Epithelial cell of alveolus of lung (primary cell): Measurements from ENCODE around the gene MRPL53. TPM values are rescaled to one million over a fixed set of nuclear protein-coding genes. Genes with fewer than 3 reads are reported as not detected.

Source experiments
- total RNA-seq: library from RNA; depleted of rRNA; stranded (reverse); fragments of >200 nt; gene quantifications from 2 replicates; pipeline ENCODE4 v1.2.1, GENCODE V29; 2015

Gene MRPL53
- total RNA-seq, result 44.1 and 49.9 TPM in 2 replicates

DNA sequence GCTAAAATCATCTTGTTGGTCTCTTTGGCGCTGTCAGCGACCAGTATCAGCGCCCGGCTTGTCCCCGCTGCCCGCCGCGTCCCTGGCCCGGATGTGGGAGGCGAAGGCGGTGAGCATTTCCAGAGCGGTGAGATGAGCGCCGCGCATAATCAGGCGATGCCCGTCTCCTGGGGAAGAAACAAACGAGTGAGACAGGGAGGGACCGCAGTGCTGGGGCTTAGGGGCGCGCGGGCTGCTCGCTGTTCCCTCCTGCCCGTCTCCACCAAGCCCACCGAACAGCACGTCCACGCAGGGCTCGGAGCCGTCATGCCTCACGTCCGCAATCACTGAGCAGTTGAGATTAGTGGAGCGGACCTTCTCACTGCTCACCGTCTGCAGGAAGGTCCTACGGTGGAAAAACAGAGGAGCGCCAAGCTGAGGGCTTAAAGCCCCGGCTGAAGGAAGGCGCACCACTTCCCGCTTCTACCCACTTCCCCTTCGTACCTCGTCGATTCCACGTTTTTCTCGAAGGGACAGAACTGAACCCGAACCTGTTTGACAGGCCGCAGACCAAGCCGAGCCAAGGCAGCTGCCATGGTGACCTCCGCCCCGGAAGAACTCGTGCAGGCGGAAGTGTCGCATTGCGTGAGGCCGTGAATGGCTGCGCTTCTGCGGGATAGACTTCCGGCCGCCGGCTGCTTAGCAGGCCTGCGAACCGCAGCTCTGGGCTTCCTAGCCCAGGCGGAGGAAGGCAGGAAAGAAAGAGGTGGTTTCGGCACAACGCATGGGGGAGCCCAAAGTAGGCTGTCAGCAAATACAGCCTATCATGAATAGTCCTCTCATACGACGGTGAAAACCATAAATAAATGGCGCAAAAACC is at the start of gene MRPL53:
Gene MRPL53 (minus strand): TSS at position 595 of the 859 bp plus-strand sequence. CDS start 20 bp downstream, at position 575.

DNA sequence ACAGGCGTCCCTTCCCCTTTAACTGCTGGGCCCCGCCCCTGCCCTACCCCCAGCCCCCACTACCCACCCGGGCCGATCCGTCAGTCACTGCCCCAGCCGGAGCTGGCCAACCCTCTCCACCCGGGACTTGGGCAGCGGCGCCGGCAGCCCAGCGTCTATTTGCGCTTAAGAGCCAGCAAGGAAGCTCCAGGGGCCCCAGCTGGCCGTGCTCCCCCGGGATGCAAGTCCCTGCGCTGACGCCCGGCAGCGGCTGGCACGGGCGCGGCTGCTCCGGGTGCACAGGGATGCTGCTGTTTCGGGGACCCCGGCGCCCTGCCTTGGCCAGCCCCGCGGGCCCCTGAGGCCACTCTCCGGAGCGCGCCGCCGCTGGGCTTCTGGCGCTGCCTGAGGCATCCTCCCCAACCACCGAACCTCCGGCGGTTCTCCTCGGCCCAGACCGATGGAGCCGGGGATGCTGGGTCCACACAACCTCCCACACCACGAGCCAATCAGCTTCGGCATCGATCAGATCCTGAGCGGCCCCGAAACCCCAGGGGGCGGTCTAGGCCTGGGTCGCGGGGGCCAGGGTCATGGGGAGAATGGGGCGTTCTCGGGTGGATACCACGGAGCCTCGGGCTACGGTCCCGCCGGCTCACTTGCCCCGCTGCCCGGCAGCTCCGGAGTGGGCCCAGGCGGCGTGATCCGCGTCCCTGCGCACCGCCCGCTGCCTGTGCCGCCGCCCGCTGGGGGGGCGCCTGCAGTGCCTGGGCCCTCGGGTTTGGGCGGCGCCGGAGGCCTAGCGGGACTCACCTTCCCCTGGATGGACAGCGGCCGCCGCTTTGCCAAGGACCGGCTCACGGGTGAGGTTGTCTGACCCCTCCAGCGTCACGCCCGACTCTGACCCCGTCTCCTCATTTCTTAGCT is 42.1 kb upstream of the MRPL53 start, which contains the start of gene TLX2:
Gene TLX2 (plus strand): TSS at position 83 of the 903 bp plus-strand sequence. CDS start 357 bp downstream, at position 440.

DNA sequence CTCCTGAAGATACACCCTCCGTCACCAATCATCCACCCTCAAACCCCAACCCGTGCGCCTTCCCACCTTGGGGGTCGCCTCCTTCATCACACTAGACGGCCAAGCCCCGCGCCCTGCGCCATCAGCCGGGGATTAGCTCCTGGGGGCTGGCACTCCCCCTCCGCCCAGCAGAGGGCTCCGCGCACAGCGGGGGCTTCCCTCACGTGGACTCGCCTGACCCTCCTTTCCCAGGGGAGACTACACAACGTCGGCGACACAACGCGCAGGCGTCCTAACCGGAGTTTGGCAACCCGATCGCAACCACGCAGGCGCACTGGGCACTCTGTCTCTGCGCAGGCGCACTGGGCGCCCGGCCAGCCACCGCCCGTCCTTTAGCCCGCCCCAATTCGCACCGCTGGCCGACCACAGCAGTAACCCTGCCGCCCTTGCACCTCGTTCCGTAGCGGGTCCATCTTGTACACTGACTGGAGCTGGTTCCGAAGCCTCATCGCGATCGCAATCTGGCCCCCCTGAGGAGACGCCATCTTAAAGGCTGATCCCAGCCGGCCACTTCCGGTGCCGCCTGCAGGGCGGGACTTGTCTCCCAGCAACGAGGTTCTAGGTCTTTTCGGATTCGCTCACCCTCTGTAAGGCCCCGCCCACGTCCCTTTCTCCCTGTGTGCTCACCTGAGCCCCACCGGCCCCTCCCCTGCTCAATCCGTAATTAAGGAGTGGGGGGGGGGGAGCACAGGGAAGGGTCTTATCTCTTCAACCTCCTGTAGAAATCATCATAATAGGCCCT is 34.9 kb upstream of the MRPL53 start, which contains the start of gene PCGF1:
Gene PCGF1 (minus strand): TSS at position 551 of the 781 bp plus-strand sequence. CDS start 27 bp downstream, at position 524.

DNA sequence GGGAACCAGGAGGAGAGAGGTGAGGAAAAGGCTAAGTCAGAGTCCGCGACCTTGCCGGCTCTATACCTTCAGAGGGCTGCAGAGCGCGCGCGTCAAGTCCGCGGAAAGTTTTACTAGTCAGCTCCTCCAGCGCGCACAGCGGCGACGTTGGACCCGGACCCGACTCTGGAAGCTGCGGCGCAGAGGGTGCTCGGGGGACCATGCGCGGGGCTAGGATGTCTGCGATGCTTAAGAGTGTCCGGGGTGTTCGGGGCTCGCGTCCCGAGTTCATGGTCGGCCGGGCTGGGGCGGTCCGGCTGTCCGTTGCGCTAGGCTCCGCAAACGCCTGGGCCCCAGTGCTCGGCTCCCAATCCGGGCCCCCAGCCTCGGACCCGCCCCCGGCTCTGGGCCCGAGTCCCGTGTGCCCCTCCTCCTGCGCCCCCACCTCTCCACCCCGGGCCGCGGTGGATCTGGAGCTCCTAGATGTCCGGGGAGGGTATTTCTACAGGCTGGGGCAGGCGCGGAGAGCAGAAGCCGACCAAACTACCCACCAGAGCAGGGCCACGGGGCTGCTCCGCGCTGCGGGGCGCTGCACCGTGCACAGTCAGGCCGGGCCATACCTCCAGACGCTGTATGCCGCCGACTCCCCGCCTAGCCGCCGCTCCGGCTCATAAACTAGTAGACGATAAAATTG is 26.9 kb upstream of the MRPL53 start, which contains the start of gene LBX2:
Gene LBX2 (minus strand): TSS at position 337 of the 673 bp plus-strand sequence. CDS start 66 bp downstream, at position 271.

DNA sequence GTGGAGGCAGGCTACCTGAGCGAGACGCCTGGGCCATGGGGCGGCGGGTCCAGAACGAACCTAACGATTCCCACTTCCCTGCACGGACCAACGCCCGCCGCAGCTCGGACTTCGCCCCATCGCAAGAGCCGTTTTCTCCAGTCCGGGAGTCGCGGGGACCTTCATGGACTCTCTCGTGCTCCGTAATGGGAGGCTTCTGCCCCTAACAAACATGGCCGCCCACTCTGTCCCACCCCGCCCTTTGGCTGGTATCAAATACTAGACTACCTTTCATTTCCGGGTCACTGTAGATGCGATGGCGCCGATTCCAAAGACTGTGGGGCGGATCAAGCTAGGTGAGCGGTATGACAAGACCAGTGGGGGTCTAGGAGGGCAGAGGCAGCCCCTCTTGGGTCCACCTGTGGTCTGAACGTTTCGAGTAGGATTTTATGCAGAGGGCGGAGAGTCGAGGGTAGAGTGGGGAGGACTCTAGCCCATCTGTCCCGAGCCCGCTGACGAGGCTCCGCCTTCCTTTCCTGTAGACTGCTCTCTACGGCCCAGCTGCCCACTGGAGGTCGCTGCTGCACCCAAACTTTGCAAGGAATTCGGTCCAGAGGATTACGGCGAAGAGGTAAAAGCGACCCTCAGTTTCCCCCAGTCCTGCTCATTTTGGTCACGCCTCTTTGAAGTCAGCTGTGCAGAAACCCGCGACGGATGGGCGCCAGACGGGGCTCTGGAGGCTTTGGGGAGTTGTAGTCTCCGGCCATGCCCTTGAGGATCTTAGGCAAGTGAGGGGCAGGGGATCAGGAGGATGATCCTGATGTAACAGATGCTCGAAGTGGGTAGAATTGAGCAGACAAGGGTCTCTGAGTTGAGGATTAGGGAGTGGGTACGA is 10.6 kb upstream of the MRPL53 start, which contains the start of the genes CCDC142 and TTC31:
Gene CCDC142 (minus strand): TSS at position 198 of the 874 bp plus-strand sequence. CDS start 161 bp downstream, at position 37.
Gene TTC31 (plus strand): TSS at position 281 of the 874 bp plus-strand sequence. CDS start 15 bp downstream, at position 296.

DNA sequence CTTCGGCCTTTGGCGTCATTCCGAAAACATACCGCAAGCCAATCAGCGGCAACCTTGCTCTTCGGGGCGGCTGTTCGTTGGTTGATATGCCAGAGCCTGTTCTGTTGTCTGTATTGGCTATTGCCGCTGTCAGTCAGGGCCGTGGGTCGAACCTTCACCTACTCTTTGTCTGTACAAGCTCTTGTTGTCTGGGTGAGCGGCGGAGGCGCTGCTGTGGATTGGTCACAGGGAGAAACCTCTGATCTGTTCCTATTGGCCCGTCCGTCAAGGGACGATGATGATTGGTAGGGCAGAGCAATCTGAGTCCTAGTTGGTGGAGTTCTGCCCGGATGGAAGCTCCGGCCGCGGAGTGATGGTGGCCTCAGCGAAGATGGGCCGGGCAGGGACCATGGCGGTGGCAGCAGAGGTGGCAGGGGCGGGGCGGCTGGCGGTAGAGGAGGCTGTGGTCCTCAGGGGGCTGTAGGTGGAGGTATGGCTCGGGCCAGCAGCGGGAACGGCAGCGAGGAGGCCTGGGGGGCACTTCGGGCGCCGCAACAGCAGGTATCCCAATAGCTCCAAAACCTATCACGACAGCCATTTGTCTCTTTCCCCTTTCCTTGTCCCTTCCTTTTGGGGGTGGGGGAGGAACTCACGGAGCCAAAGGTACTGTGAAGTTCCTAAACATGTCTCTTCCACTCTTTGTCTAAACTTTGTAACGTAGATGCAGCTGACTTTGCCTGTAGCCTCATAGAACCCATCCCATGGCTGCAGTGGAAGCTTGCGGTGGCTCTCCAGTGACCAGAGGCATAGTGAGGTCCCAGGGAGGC is 14.1 kb downstream of the MRPL53 start, which contains the start of gene WBP1:
Gene WBP1 (plus strand): TSS at position 307 of the 806 bp plus-strand sequence. CDS start 165 bp downstream, at position 472.

DNA sequence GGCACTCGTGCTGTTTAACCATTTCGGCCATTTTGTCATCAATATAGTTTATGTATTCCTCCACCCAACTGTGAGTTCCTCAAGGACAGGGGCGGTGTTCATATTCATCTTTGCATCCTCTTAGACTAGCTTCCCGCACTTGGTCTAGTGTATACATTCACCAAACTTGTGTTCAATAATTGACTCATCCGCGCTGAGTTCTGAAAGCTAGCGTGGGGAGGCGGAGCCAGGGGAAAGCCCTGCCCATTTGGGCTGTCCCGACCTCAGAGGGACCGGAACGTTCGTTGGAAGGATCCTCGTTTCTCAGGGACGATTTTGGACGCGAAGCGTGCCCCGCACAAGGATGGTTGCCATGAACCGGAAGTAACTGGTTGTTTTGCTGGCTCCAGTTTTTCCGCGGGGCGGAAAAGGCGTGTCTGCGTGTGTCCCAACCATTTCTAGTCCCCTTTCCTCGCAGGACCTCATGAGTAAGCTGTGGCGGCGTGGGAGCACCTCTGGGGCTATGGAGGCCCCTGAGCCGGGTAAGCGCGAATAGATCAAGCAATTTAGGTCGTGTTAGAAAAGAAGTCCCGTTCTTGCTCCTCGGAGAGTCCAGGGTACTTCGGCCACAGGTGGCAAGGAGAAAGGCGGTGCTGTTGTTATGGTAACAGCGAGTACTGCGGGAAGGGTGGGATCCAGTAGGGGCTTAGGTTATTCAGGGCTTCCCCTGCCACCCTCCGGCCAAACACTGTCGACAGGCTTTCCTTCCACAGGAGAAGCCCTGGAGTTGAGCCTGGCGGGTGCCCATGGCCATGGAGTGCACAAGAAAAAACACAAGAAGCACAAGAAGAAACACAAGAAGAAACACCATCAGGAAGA is 17.6 kb downstream of the MRPL53 start, which contains the start of gene INO80B:
Gene INO80B (plus strand): TSS at position 434 of the 858 bp plus-strand sequence. CDS start 30 bp downstream, at position 464.

DNA sequence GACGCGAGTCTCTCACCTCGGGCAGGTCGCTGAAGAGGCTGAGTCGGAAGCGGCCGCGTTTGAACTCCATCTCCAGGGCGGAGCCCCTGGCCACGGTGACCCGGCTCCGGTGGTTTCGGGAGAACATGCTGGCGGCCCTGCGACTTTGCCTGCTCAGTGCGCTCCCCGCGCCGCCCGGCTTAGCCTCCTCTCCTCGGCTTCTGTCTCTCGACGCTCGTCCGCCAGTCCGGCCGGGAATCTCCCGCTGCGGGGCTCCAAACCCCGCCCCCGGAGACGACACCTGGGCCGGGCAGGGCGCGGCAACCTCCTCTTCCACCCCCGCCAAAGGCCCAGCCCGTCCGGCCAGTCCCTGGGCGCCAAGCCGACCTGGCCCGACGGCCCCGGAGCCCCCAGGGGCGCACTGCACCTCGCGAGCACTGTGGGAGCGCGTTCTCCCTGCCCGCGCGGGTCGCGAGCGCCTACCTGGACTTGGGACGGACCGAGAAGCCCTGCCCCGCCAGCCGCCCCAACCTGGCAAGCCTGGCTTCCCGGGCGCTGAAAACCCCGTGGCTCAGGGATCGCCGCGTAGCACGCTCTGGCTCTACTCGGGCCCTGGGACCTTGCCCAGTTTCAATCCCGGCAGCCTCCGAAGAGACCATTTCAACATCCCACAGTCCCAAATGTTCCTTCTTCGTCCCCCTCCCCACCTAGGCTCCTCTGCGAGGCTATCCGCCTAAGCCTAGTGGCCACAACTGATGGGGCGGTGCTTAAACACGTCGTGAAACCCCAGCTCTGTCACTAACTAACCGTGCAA is 30.6 kb downstream of the MRPL53 start, which contains the start of gene RTKN:
Gene RTKN (minus strand): TSS at position 248 of the 793 bp plus-strand sequence. CDS start 121 bp downstream, at position 127.

Other genes starting within 250 kb of the MRPL53 start
- gene SLC4A5, start 129.3 kb downstream of the MRPL53 start, total RNA-seq, result under 0.01 and 0.48 TPM in 2 replicates
- 78.5 and 104 TPM in 2 replicates for gene DCTN1, start 92.4 kb downstream of the MRPL53 start, total RNA-seq
- gene C2orf81, start 51.1 kb downstream of the MRPL53 start, total RNA-seq, result 0.72 and 2.1 TPM in 2 replicates
- gene WDR54, start 51.0 kb downstream of the MRPL53 start, total RNA-seq, result 64.2 and 88.8 TPM in 2 replicates
- gene RTKN, start 30.7 kb downstream of the MRPL53 start, total RNA-seq, result 15.1 and 15.7 TPM in 2 replicates
- 15.9 and 23.9 TPM in 2 replicates for gene INO80B, start 17.6 kb downstream of the MRPL53 start, total RNA-seq
- gene WBP1, start 14.2 kb downstream of the MRPL53 start, total RNA-seq, result 87.9 and 88.0 TPM in 2 replicates
- gene MOGS, start 7.3 kb downstream of the MRPL53 start, total RNA-seq, result 101 and 103 TPM in 2 replicates
- 8.4 and 9.8 TPM in 2 replicates for gene CCDC142, start 10.3 kb upstream of the MRPL53 start, total RNA-seq
- 13.1 and 31.8 TPM in 2 replicates for gene TTC31, start 10.4 kb upstream of the MRPL53 start, total RNA-seq
- 0.64 and 3.1 TPM in 2 replicates for gene LBX2, start 26.9 kb upstream of the MRPL53 start, total RNA-seq
- 8.5 and 15.8 TPM in 2 replicates for gene PCGF1, start 35.0 kb upstream of the MRPL53 start, total RNA-seq
- gene TLX2, start 41.8 kb upstream of the MRPL53 start, total RNA-seq, result not detected in 2 replicates
- 0.39 TPM in 1 of 2 replicates, not detected in the other for gene DQX1, start 53.6 kb upstream of the MRPL53 start, total RNA-seq
- 73.7 and 74.2 TPM in 2 replicates for gene AUP1, start 57.0 kb upstream of the MRPL53 start, total RNA-seq
- gene HTRA2, start 57.3 kb upstream of the MRPL53 start, total RNA-seq, result 25.6 and 28.8 TPM in 2 replicates
- 18.6 and 25.8 TPM in 2 replicates for gene LOXL3, start 81.3 kb upstream of the MRPL53 start, total RNA-seq
- 11.8 and 16.9 TPM in 2 replicates for gene DOK1, start 82.0 kb upstream of the MRPL53 start, total RNA-seq
- not detected in 2 replicates for gene M1AP, start 175.7 kb upstream of the MRPL53 start, total RNA-seq
- gene SEMA4F, start 181.6 kb upstream of the MRPL53 start, total RNA-seq, result 1.4 and 4.5 TPM in 2 replicates